GM12873 (cell line): ENCODE data around the gene SYCE3.

Source experiments
- CTCF ChIP-seq: IDR thresholded peaks from 2 replicates; pipeline ENCODE4 v1.5.1; 2012; ENCODE audit warnings: low read depth, mild to moderate bottlenecking, moderate library complexity, low read length, control low read depth; ENCODE audit not compliant: insufficient read depth; ENCODE audit errors: missing control alignments

SYCE3 gene

GRCh38 chr22:50519151-50519550, 43.6 kb downstream of the SYCE3 start:
- TF ChIP-seq CTCF: no peak

GRCh38 chr22:50518606-50519005, 44.1 kb downstream of the SYCE3 start:
- no peak for TF ChIP-seq CTCF

- TF ChIP-seq CTCF: no peak
Observed at GRCh38 chr22:50517495-50518260, 45.0 kb downstream of the SYCE3 start.

- TF ChIP-seq CTCF: no peak
Observed at GRCh38 chr22:50516891-50517290, 45.8 kb downstream of the SYCE3 start.

GRCh38 chr22:50516068-50516467, 46.7 kb downstream of the SYCE3 start:
- no peak for TF ChIP-seq CTCF

GRCh38 chr22:50513175-50513574, 49.5 kb downstream of the SYCE3 start:
- no peak for TF ChIP-seq CTCF

GRCh38 chr22:50508897-50509296, 53.8 kb downstream of the SYCE3 start:
- no peak for TF ChIP-seq CTCF
